Fibroblast of lung (primary cell): ENCODE measurements around the gene SMOC2. TPM values are rescaled to one million over a fixed set of nuclear protein-coding genes. Genes with fewer than 3 reads are reported as not detected.

Experiments used
- DNase-seq, 2 donors: peaks; one replicate each; pipeline versions ENCODE4 v3.0.0 to v3.0.0-alpha.2; 2010; ENCODE audit warnings: low read depth in 2 of 2
- H2AFZ ChIP-seq: 2 replicates; pipeline ENCODE4 v1.5.1; 2012; ENCODE audit warnings: low read length, control low read depth, inconsistent platforms
- H3K27ac ChIP-seq: 2 replicates; pipeline ENCODE4 v1.5.1; 2011; ENCODE audit warnings: low read length, control low read depth; ENCODE audit not compliant: insufficient read depth
- H3K27me3 ChIP-seq: 2 replicates; pipeline ENCODE4 v1.5.1; 2011; ENCODE audit warnings: mild to moderate bottlenecking, low read length; ENCODE audit not compliant: control insufficient read depth, insufficient read depth
- H3K36me3 ChIP-seq: 2 replicates; pipeline ENCODE4 v1.5.1; 2011; ENCODE audit warnings: low read length; ENCODE audit not compliant: control insufficient read depth, insufficient read depth
- H3K4me1 ChIP-seq: 2 replicates; pipeline ENCODE4 v1.5.1; 2011; ENCODE audit warnings: low read length; ENCODE audit not compliant: control insufficient read depth, insufficient read depth; ENCODE audit errors: extremely low read depth
- H3K4me2 ChIP-seq: 2 replicates; pipeline ENCODE4 v1.5.1; 2011; ENCODE audit warnings: low read length, control low read depth; ENCODE audit not compliant: insufficient read depth; ENCODE audit errors: extremely low read depth
- H3K4me3 ChIP-seq, 4 experiments: fragments of 200-600 bp in 1 of 4; sonication (generic) in 1 of 4; replicated peaks in 1 of 4; 2 replicates each; pipeline ENCODE4 v1.5.1; 2011 to 2016; ENCODE audit warnings: low read length in 4 of 4, low read depth in 3 of 4, mild to moderate bottlenecking in 3 of 4, control low read depth in 2 of 4, inconsistent platforms in 1 of 4, mixed read lengths in 1 of 4; ENCODE audit not compliant: insufficient read depth in 1 of 4; ENCODE audit errors: control extremely low read depth in 1 of 4
- H3K79me2 ChIP-seq: 2 replicates; pipeline ENCODE4 v1.5.1; 2012; ENCODE audit warnings: mild to moderate bottlenecking, low read length, inconsistent platforms; ENCODE audit not compliant: control insufficient read depth, insufficient read depth
- H3K9ac ChIP-seq: 2 replicates; pipeline ENCODE4 v1.5.1; 2011; ENCODE audit warnings: mild to moderate bottlenecking, low read length, control low read depth; ENCODE audit not compliant: insufficient read depth
- H3K9me3 ChIP-seq: 2 replicates; pipeline ENCODE4 v1.5.1; 2012; ENCODE audit warnings: low read depth, low read length; ENCODE audit not compliant: control insufficient read depth, insufficient read depth
- H4K20me1 ChIP-seq: 2 replicates; pipeline ENCODE4 v1.5.1; 2011; ENCODE audit warnings: low read length; ENCODE audit not compliant: control insufficient read depth, insufficient read depth; ENCODE audit errors: extremely low read depth
- EZH2 ChIP-seq: IDR thresholded peaks from 2 replicates; pipeline ENCODE4 v1.5.1; 2012; ENCODE audit warnings: low read length, control low read depth, mild to moderate bottlenecking; ENCODE audit errors: missing control alignments
- polyA plus RNA-seq, 2 donors: library from polyadenylated mRNA; depleted of rRNA in 1 of 2; stranded (reverse) in 1 of 2; unstranded in 1 of 2; fragments of >200 nt; gene quantifications; 2 replicates each; pipeline ENCODE4 v1.2.1, GENCODE V29; 2011 to 2012; ENCODE audit warnings: missing spikeins in 1 of 2
- total RNA-seq: library from RNA; depleted of rRNA; stranded (reverse); fragments of >200 nt; gene quantifications from 2 replicates; pipeline ENCODE4 v1.2.1, GENCODE V29; 2014
- TF ChIP-seq, protein P1 (sequence below), 2 donors: IDR thresholded peaks in 1 of 2; conservative IDR thresholded peaks in 1 of 2; 1 replicate in 1 of 2; 2 replicates in 1 of 2; pipeline ENCODE4 v1.5.1; 2011 to 2012; ENCODE audit warnings: low read length in 2 of 2, control low read depth in 1 of 2, inconsistent platforms in 1 of 2, low read depth in 1 of 2, mild to moderate bottlenecking in 1 of 2

The SMOC2 gene
- total and polyA plus RNA-seq, 2 donors (not counting 1 experiment from before 2014, with no cell fraction given): not detected

DNA sequence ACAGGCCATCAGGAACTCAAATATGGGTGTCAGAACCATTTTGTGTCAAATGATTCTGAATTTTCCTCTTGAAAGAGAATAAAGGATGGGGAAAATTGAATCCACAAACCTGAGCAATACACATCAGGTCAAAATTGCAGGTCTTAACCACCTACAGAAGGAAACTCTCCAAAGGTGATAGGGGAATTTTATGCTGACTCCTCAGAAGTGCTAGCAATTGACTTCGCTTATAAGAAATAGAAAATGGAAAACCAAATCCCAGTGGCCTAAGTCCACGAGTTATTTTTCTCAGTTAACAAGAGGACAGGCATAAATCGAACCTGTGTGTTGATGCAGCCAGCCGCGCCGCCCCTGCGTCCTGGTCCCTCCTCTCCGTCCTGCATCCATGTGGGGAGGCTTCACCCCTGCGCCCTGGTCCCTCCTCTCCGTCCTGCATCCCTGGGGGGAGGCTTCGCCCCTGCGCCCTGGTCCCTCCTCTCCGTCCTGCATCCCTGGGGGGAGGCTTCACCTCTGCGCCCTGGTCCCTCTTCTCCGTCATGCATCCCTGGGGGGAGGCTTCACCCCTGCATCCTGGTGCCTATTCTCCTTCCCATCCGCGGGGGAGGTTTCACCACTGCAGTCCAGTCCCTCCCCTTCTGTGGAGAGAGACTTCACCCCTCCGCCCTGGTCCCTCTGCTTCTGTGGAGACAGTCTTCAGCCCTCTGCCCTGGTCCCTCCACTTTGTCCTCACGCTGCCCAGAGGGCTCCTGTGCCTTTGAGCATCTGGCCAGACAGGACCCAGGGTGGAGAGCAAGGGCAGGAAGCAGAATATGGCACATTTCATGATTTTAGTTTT, 230.3 kb downstream of the SMOC2 start:
- Histone ChIP-seq H3K9me3 (no peaks in the 10 kb centered on the region), H3K9ac (no peak overlapping the region), H2AFZ (no peak overlapping the region), H3K4me3 (no peak overlapping the region), H3K79me2 (no peaks in the 10 kb centered on the region), H3K27ac (no peak overlapping the region), H4K20me1 (no peaks in the 10 kb centered on the region), H3K27me3 (no peaks in the 10 kb centered on the region), H3K36me3 (no peaks in the 10 kb centered on the region), H3K4me1 (no peaks in the 10 kb centered on the region), H3K4me2 (no peak overlapping the region)
- no peak for DNase-seq
- TF ChIP-seq, protein P1, sequence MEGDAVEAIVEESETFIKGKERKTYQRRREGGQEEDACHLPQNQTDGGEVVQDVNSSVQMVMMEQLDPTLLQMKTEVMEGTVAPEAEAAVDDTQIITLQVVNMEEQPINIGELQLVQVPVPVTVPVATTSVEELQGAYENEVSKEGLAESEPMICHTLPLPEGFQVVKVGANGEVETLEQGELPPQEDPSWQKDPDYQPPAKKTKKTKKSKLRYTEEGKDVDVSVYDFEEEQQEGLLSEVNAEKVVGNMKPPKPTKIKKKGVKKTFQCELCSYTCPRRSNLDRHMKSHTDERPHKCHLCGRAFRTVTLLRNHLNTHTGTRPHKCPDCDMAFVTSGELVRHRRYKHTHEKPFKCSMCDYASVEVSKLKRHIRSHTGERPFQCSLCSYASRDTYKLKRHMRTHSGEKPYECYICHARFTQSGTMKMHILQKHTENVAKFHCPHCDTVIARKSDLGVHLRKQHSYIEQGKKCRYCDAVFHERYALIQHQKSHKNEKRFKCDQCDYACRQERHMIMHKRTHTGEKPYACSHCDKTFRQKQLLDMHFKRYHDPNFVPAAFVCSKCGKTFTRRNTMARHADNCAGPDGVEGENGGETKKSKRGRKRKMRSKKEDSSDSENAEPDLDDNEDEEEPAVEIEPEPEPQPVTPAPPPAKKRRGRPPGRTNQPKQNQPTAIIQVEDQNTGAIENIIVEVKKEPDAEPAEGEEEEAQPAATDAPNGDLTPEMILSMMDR (conservative IDR thresholded peaks at IDR 0.05 in 1 of 2, IDR thresholded peaks at IDR 0.05 in 1 of 2; ENCODE audit: low read depth in 1 of 2, low read length in 2 of 2): no peak

DNA sequence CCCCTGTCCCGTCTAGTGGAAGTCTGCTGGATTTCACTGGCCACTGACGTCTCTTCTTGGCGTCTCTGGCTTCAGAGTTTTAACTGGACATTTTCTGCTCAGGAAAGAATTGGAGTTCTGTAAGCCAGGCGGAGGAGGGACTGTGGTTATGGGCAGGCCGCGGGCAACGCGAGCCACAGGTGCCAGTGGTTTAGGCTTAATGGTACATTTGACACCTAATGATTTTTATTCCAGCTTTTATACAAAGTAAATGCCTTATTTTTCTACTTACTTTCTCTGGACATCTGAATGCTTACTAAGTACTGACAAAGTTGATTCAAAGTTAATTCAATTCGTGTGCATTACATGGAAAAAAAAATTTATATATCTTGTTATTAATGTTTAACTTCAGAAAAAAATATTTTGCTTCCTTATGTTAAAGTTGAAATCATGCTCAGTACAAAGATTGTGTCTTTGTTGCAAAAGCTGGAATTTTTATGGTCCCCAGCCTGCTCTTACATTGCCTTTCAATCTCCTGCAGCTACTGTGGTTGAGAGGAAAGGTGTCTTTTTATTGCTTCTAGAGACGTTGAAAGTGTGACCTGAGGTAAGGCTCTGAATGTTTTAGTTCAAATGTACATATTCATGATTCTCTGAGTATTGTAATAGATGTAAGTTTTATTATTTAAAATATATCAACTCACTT, 231.0 kb downstream of the SMOC2 start:
- H3K36me3 ChIP-seq: no peaks in the 10 kb centered on the region
- H3K4me2 ChIP-seq: no peak overlapping the region
- no peak overlapping the region for H2AFZ ChIP-seq
- H3K9me3 ChIP-seq: no peaks in the 10 kb centered on the region
- TF ChIP-seq, protein P1 (conservative IDR thresholded peaks at IDR 0.05 in 1 of 2, IDR thresholded peaks at IDR 0.05 in 1 of 2; ENCODE audit: low read depth in 1 of 2, low read length in 2 of 2): no peak
- TF ChIP-seq EZH2: no peak
- no peaks in the 10 kb centered on the region for H4K20me1 ChIP-seq
- H3K9ac ChIP-seq: no peak overlapping the region
- no peak overlapping the region for H3K27ac ChIP-seq
- no peak overlapping the region for H3K4me3 ChIP-seq
- H3K27me3 ChIP-seq: no peaks in the 10 kb centered on the region
- H3K4me1 ChIP-seq: no peaks in the 10 kb centered on the region
- no peaks in the 10 kb centered on the region for H3K79me2 ChIP-seq
- DNase-seq: no peak

DNA sequence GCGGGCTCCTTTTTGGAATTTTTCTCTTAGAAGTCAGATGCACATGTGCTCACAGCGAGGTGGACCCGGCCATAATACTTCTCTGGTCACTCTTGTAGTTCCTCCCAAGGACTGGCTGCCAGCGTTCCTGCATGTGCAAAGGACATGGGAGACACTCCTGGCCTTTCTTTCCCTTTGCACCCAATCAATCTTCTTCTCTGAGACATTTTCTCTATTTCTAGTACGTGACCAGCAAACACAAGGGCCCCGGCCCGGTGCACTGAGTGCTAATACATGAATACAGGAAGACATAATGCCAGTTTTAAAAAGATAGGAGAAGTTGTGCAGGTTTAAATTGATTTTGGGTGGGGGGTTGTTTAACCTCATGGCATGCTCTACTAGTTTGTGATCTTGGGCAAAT, 233.6 kb downstream of the SMOC2 start:
- no peak overlapping the region for H3K27ac ChIP-seq
- no peaks in the 10 kb centered on the region for H3K4me1 ChIP-seq
- no peaks in the 10 kb centered on the region for H4K20me1 ChIP-seq
- H3K4me2 ChIP-seq: no peak overlapping the region
- no peak for DNase-seq
- H3K4me3 ChIP-seq: no peak overlapping the region
- no peaks in the 10 kb centered on the region for H3K27me3 ChIP-seq
- H3K9me3 ChIP-seq: no peaks in the 10 kb centered on the region
- H3K79me2 ChIP-seq: no peaks in the 10 kb centered on the region
- H2AFZ ChIP-seq: no peak overlapping the region
- TF ChIP-seq, protein P1 (conservative IDR thresholded peaks at IDR 0.05 in 1 of 2, IDR thresholded peaks at IDR 0.05 in 1 of 2; ENCODE audit: low read depth in 1 of 2, low read length in 2 of 2): no peak
- TF ChIP-seq EZH2: no peak
- H3K9ac ChIP-seq: no peak overlapping the region
- no peaks in the 10 kb centered on the region for H3K36me3 ChIP-seq
